ENCODE data around the gene DNAI4. TPM values are rescaled to one million over a fixed set of nuclear protein-coding genes. Genes with fewer than 3 reads are reported as not detected.

DNAI4 gene
- total RNA-seq, 1 experiment from 2014 or later: 2.1 TPM

GRCh38 chr1:66860529-66860928 lies 64.1 kb downstream of the DNAI4 start:
- no peak for ATAC-seq

GRCh38 chr1:66853379-66853778 lies 71.3 kb downstream of the DNAI4 start:
- DNase-seq (ENCODE audit: low spot score) (no peak), ATAC-seq (no peak)
- H3K27me3 Mint-ChIP-seq (ENCODE audit: low read depth): no peaks in the 10 kb centered on the region
- no peaks in the 10 kb centered on the region for H3K4me1 Mint-ChIP-seq
- no peaks in the 10 kb centered on the region for H3K36me3 Mint-ChIP-seq
- no peaks in the 10 kb centered on the region for H3K9me3 Mint-ChIP-seq
- TF ChIP-seq ZNF281 (CRISPR knock-in tag; IDR thresholded peaks at IDR 0.05) (no peak), FOXK1 (CRISPR knock-in tag; IDR thresholded peaks at IDR 0.05) (no peak), E2F5 (CRISPR knock-in tag; IDR thresholded peaks at IDR 0.05) (no peak), ELF4 (CRISPR knock-in tag; IDR thresholded peaks at IDR 0.05; ENCODE audit: low read depth) (no peak), MXD4 (CRISPR knock-in tag; IDR thresholded peaks at IDR 0.05; ENCODE audit: borderline replicate concordance) (no peak), CBFB (CRISPR knock-in tag; IDR thresholded peaks at IDR 0.05; ENCODE audit: low read depth) (no peak), ZBTB43 (CRISPR knock-in tag; IDR thresholded peaks at IDR 0.05) (no peak), SMAD4 (CRISPR knock-in tag; IDR thresholded peaks at IDR 0.05) (no peak), ZNF317 (CRISPR knock-in tag; IDR thresholded peaks at IDR 0.05; ENCODE audit: borderline replicate concordance, low read depth) (no peak), NFYB (CRISPR knock-in tag; conservative IDR thresholded peaks at IDR 0.05; ENCODE audit: low read depth) (no peak), HMGA2 (CRISPR knock-in tag; IDR thresholded peaks at IDR 0.05) (no peak)
- H3K27ac Mint-ChIP-seq: no peak overlapping the region
- CTCF ChIA-PET: no interaction called here
- POLR2A ChIA-PET: no interaction called here
- H3K4me3 Mint-ChIP-seq: no peak overlapping the region

More at GRCh38 chr1:66860529-66860928, 64.1 kb downstream of the DNAI4 start:
- Mint-ChIP-seq H3K27ac (no peak overlapping the region), H3K36me3 (no peaks in the 10 kb centered on the region), H3K9me3 (no peaks in the 10 kb centered on the region), H3K4me1 (no peaks in the 10 kb centered on the region), H3K27me3 (ENCODE audit: low read depth) (no peaks in the 10 kb centered on the region), H3K4me3 (no peak overlapping the region)
- ChIA-PET POLR2A (no interaction called here), CTCF (no interaction called here)
- TF ChIP-seq ATF3 (CRISPR knock-in tag; conservative IDR thresholded peaks at IDR 0.05): no peak
- TF ChIP-seq GRHL2 (CRISPR knock-in tag; IDR thresholded peaks at IDR 0.05; ENCODE audit: insufficient replicate concordance, severe bottlenecking): no peak
- TF ChIP-seq SP1 (CRISPR knock-in tag; conservative IDR thresholded peaks at IDR 0.05): no peak
- no peak for TF ChIP-seq KAT7 (CRISPR knock-in tag; IDR thresholded peaks at IDR 0.05; ENCODE audit: borderline replicate concordance)
- no peak for TF ChIP-seq ETV6 (CRISPR knock-in tag; IDR thresholded peaks at IDR 0.05)
- no peak for TF ChIP-seq ELF4 (CRISPR knock-in tag; IDR thresholded peaks at IDR 0.05; ENCODE audit: low read depth)
- TF ChIP-seq PRRX2 (CRISPR knock-in tag; IDR thresholded peaks at IDR 0.05): no peak
- TF ChIP-seq JUN (CRISPR knock-in tag; IDR thresholded peaks at IDR 0.05): no peak
- no peak for TF ChIP-seq E2F1 (CRISPR knock-in tag; IDR thresholded peaks at IDR 0.05)
- no peak for TF ChIP-seq ATF1 (CRISPR knock-in tag; IDR thresholded peaks at IDR 0.05)
- TF ChIP-seq SOX15 (CRISPR knock-in tag; IDR thresholded peaks at IDR 0.05): no peak
- no peak for TF ChIP-seq ZNF532 (CRISPR knock-in tag; IDR thresholded peaks at IDR 0.05; ENCODE audit: borderline replicate concordance)
- no peak for DNase-seq (ENCODE audit: low spot score)
